Activated T-cell treated with anti-CD3 and anti-CD28 coated beads for 4 hours (primary cell): ENCODE results near the gene NAA25.
"Not testable (repeated sequence)": the region's sequence is repeated elsewhere in the genome, so short reads cannot be mapped to it uniquely, and the experiment has no call there.

Source experiments
- DNase-seq: peaks from one replicate; pipeline ENCODE4 v3.0.0-alpha.2; 2020

Gene NAA25

GRCh38 chr12:112116232-112117060, 7.9 kb upstream of the NAA25 start:
- DNase-seq: no peak

- no peak for DNase-seq
Observed at GRCh38 chr12:112115259-112116045, 6.9 kb upstream of the NAA25 start.

GRCh38 chr12:112112409-112113133, 4.0 kb upstream of the NAA25 start:
- DNase-seq: no peak

- DNase-seq: no peak
Observed at GRCh38 chr12:112111931-112112330, 3.3 kb upstream of the NAA25 start.

- not testable (repeated sequence) for DNase-seq
Observed at GRCh38 chr12:112110787-112111662, 2.4 kb upstream of the NAA25 start.

- DNase-seq: no peak
Observed at GRCh38 chr12:112107306-112108201, 1.0 kb downstream of the NAA25 start.

GRCh38 chr12:112105891-112106290, 2.7 kb downstream of the NAA25 start:
- DNase-seq: no peak

- no peak for DNase-seq
Observed at GRCh38 chr12:112103758-112104503, 4.7 kb downstream of the NAA25 start.

GRCh38 chr12:112102746-112103145, 5.8 kb downstream of the NAA25 start:
- DNase-seq: not testable (repeated sequence)

- no peak for DNase-seq
Observed at GRCh38 chr12:112102127-112102526, 6.5 kb downstream of the NAA25 start.

GRCh38 chr12:112100500-112100899, 8.1 kb downstream of the NAA25 start:
- DNase-seq: not testable (repeated sequence)

GRCh38 chr12:112097641-112098040, 10.9 kb downstream of the NAA25 start:
- DNase-seq: no peak

GRCh38 chr12:112096667-112097066, 11.9 kb downstream of the NAA25 start:
- peak; percentile 17 for DNase-seq

GRCh38 chr12:112096070-112096469, 12.5 kb downstream of the NAA25 start:
- DNase-seq: no peak

- DNase-seq: no peak
Observed at GRCh38 chr12:112091563-112091962, 17.0 kb downstream of the NAA25 start.

GRCh38 chr12:112087851-112088250, 20.7 kb downstream of the NAA25 start:
- no peak for DNase-seq

GRCh38 chr12:112087055-112087850, 21.3 kb downstream of the NAA25 start:
- no peak for DNase-seq

GRCh38 chr12:112066566-112066965, 42.0 kb downstream of the NAA25 start:
- DNase-seq: no peak

- no peak for DNase-seq
Observed at GRCh38 chr12:112063273-112063672, 45.3 kb downstream of the NAA25 start.

- DNase-seq: no peak
Observed at GRCh38 chr12:112061137-112061536, 47.4 kb downstream of the NAA25 start.
